Measurements from ENCODE around the gene NDUFA13. TPM values are rescaled to one million over a fixed set of nuclear protein-coding genes. Genes with fewer than 3 reads are reported as not detected.

Gene NDUFA13
- total and polyA plus RNA-seq, 2 experiments from 2014 or later: 80.4 to 615 TPM

DNA sequence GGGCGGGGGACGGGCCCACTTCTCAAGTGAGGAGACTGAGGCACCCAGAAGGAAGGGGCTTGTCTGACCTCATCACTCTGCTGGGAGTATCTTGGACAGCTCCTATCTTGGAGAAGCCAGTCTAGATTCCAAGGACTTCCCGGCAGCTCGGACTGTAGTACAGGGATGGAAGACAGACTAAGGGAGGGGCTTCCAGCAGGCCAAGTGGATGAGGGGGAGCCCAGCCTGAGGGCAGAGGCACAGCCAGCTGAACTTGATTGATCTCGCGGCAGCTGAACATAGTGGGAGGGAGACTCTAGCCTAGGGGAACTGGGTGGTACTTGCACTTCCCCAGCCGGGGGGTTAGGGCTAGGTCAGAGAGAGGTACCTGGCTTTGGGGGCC is 22.8 kb downstream of the NDUFA13 start:
- Histone ChIP-seq H3K9me2 (replicated peaks; ENCODE audit: insufficient read depth) (no peaks in the 10 kb centered on the region), H4K20me1 (ENCODE audit: insufficient read depth, poor library complexity, severe bottlenecking) (no peaks in the 10 kb centered on the region), H3K27me3 (no peaks in the 10 kb centered on the region), H3K36me3 (replicated peaks; ENCODE audit: insufficient read depth, low read depth) (no peaks in the 10 kb centered on the region), H3K79me2 (no peaks in the 10 kb centered on the region), H3K4me1 (ENCODE audit: insufficient read depth) (peaks cover 19% of the 10 kb centered on the region), H2AFZ (peak overlapping the region; percentile 14), H3K4me2 (peak overlapping the region; percentile 96), H3K27ac (no peak overlapping the region), H3K9me3 (ENCODE audit: low read depth) (no peaks in the 10 kb centered on the region), H3K4me3 (no peak overlapping the region)
- 50% methylated on average over 7 of the region's 7 CpGs for WGBS (ENCODE audit: low lambda C conversion rate, missing lambda C conversion rate)
- DNase-seq (ENCODE audit: low spot score): no peak
- TF ChIP-seq, protein P1, sequence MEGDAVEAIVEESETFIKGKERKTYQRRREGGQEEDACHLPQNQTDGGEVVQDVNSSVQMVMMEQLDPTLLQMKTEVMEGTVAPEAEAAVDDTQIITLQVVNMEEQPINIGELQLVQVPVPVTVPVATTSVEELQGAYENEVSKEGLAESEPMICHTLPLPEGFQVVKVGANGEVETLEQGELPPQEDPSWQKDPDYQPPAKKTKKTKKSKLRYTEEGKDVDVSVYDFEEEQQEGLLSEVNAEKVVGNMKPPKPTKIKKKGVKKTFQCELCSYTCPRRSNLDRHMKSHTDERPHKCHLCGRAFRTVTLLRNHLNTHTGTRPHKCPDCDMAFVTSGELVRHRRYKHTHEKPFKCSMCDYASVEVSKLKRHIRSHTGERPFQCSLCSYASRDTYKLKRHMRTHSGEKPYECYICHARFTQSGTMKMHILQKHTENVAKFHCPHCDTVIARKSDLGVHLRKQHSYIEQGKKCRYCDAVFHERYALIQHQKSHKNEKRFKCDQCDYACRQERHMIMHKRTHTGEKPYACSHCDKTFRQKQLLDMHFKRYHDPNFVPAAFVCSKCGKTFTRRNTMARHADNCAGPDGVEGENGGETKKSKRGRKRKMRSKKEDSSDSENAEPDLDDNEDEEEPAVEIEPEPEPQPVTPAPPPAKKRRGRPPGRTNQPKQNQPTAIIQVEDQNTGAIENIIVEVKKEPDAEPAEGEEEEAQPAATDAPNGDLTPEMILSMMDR (IDR thresholded peaks at IDR 0.05; ENCODE audit: poor library complexity): no peak
- TF ChIP-seq EZH2phosphoT487 (IDR thresholded peaks at IDR 0.05; ENCODE audit: low read depth, severe bottlenecking, unreplicated experiment): no peak
- TF ChIP-seq EZH2 (IDR thresholded peaks at IDR 0.05; ENCODE audit: borderline replicate concordance): no peak

DNA sequence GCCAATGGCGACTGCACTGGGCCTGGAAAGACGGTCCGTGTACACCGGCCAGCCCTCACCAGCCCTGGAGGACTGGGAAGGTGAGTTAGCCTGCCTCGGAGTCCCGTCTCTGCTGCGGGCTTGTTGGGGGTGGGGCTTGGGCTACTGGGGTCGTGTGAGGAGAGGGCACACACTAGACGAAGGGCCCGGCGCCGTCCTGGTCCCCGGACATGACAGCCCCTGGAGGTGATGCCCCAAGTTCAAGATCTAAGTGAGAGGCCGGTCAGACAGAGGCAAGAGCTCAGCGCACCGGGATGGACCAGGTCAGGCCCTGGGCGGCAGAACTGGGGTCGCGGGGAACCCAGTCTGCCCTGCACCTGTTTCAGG is 23.7 kb downstream of the NDUFA13 start:
- Histone ChIP-seq H3K9me2 (replicated peaks; ENCODE audit: insufficient read depth) (no peaks in the 10 kb centered on the region), H3K27ac (no peak overlapping the region), H3K9me3 (ENCODE audit: low read depth) (no peaks in the 10 kb centered on the region), H3K27me3 (no peaks in the 10 kb centered on the region), H3K36me3 (replicated peaks; ENCODE audit: insufficient read depth, low read depth) (no peaks in the 10 kb centered on the region), H3K79me2 (no peaks in the 10 kb centered on the region), H4K20me1 (ENCODE audit: insufficient read depth, poor library complexity, severe bottlenecking) (no peaks in the 10 kb centered on the region), H2AFZ (no peak overlapping the region), H3K4me1 (ENCODE audit: insufficient read depth) (peaks cover 13% of the 10 kb centered on the region), H3K4me3 (no peak overlapping the region), H3K4me2 (no peak overlapping the region)
- no peak for TF ChIP-seq EZH2phosphoT487 (IDR thresholded peaks at IDR 0.05; ENCODE audit: low read depth, severe bottlenecking, unreplicated experiment)
- TF ChIP-seq, protein P1 (IDR thresholded peaks at IDR 0.05; ENCODE audit: poor library complexity): no peak
- no peak for DNase-seq (ENCODE audit: low spot score)
- 85% methylated on average over 15 of the region's 19 CpGs for WGBS (ENCODE audit: low lambda C conversion rate, missing lambda C conversion rate)

DNA sequence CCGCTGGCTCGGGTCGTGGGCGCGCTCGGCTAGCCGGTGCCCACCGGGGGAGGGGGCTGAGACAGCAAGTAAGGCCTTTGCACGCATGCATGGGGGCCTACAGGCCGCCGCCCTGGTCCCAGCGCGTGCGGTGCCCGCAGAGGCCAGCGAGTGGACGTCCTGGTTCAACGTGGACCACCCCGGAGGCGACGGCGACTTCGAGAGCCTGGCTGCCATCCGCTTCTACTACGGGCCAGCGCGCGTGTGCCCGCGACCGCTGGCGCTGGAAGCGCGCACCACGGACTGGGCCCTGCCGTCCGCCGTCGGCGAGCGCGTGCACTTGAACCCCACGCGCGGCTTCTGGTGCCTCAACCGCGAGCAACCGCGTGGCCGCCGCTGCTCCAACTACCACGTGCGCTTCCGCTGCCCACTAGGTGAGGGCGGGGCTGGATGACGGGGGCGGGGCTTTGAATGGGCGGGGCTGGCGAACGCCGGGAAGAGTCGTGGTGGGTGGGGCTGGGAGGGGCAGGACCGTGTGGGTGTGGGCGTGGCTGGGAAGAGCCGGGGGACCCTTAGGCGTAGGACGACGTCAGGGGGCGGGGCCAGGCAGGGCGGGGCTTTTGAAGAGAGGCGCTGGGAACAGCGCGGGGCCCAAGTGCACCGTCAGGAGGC is 24.2 kb downstream of the NDUFA13 start:
- TF ChIP-seq, protein P1 (IDR thresholded peaks at IDR 0.05; ENCODE audit: poor library complexity): no peak
- no peak for TF ChIP-seq EZH2 (IDR thresholded peaks at IDR 0.05; ENCODE audit: borderline replicate concordance)
- no peak for TF ChIP-seq EZH2phosphoT487 (IDR thresholded peaks at IDR 0.05; ENCODE audit: low read depth, severe bottlenecking, unreplicated experiment)
- H3K4me1 ChIP-seq (ENCODE audit: insufficient read depth): peaks cover 13% of the 10 kb centered on the region
- no peaks in the 10 kb centered on the region for H3K36me3 ChIP-seq (replicated peaks; ENCODE audit: insufficient read depth, low read depth)
- no peak overlapping the region for H2AFZ ChIP-seq
- H3K27ac ChIP-seq: no peak overlapping the region
- H3K4me2 ChIP-seq: peak overlapping the region; percentile 62
- H3K9me2 ChIP-seq (replicated peaks; ENCODE audit: insufficient read depth): no peaks in the 10 kb centered on the region
- no peaks in the 10 kb centered on the region for H4K20me1 ChIP-seq (ENCODE audit: insufficient read depth, poor library complexity, severe bottlenecking)
- H3K4me3 ChIP-seq: no peak overlapping the region
- no peaks in the 10 kb centered on the region for H3K27me3 ChIP-seq
- DNase-seq (ENCODE audit: low spot score): peak; percentile 53
- 91% methylated on average over 37 of the region's 74 CpGs for WGBS (ENCODE audit: low lambda C conversion rate, missing lambda C conversion rate)
- H3K79me2 ChIP-seq: no peaks in the 10 kb centered on the region
- H3K9me3 ChIP-seq (ENCODE audit: low read depth): no peaks in the 10 kb centered on the region

All from hepatocyte (in vitro differentiated cells).